NCI-H526 (cell line): ENCODE results near the gene MEFV.
"Not testable (repeated sequence)": the region's sequence is repeated elsewhere in the genome, so short reads cannot be mapped to it uniquely, and the experiment has no call there.

Experiments used
- DNase-seq, 2 experiments: peaks; one replicate each; lab custom pipeline; 2025; lab: John Stamatoyannopoulos, UW

The MEFV gene

DNA sequence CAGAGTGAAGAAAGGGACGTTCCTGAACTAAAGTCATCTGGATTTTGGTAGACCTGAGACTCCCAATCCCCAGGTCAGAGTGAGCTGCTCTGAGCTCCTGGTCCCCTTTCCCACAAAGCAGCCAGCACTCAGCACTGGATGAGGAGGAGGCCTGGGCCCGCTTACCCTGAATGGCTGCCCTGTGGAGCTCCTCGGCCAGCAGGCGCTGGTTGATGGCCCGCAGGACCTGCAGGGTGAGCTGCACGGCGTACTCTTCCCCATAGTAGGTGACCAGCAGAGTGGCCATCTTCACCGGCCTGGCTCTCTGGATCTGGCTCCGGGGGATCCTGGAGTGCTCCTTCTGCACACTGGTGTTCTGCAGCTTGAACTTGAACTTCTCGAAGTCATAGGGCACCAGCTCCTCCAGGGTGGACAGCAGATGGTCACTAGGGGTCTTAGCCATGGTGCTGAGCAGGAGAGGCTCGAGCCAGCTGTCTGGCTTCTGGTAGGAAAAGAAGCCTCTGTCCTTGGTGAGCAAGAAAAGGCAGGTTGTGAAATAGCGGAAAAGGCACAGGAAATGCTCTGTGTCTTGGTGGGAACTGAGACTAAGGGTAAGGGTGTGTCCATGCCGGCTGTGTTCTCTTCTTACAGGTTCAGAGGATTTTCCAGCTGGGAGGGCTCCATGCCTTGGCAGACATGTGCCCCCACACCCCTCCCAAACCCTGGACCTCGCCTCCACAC lies at the start of gene MEFV:
MEFV (minus strand) TSS at position 488 of the 720 bp plus-strand sequence; CDS start at position 442, 46 bp downstream.
- no peak for DNase-seq

DNA sequence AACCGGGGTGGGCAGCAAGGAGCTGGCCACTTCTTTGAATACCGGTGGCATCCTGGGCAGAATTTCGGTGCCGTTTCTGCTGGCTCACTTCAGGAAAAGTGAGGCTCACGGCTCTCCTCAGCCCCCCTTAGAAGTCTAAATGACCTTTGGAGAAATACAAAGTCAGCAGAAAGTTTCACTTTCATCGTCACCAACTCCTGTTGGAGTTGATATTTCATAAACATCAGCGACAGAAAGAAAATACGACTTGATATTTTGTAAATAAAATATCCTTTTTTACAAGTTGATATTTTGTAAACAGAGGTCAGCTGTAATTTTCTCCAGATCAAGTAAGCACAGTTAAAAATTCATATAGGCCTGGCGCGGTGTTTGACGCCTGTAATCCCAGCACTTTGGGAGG lies 49.6 kb upstream of the MEFV start:
- DNase-seq = no peak

- DNase-seq = peak; percentile 44 to 77
Measured at GRCh38 chr16:3305109-3306068, 49.0 kb upstream of the MEFV start, which contains the start of the genes TIGD7 and ZNF75A. Gene TIGD7, minus strand, starts transcription at chr16:3305430. Its CDS starts 4,816 bp downstream, at chr16:3300614. Gene ZNF75A, plus strand, starts transcription at chr16:3305497. Its CDS starts 2,932 bp downstream, at chr16:3308429.

DNA sequence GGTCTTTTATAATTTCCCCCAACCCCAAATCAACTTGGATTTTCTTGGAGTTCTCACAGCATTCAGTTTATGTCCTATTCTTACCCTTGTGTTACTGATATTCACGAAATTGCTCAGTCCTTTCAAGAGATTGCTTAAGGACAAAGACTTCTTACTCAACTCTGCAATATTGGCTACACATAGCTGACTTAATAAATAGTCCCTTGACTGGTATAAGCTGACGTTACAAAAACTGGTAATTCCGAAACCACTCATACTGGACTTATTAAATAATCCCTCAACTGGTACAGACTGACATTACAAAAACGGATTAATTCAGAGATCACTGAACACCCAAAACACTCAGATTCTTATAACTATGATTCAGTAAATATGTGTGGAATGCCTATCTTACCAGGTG lies 47.9 kb upstream of the MEFV start:
- DNase-seq = no peak

DNA sequence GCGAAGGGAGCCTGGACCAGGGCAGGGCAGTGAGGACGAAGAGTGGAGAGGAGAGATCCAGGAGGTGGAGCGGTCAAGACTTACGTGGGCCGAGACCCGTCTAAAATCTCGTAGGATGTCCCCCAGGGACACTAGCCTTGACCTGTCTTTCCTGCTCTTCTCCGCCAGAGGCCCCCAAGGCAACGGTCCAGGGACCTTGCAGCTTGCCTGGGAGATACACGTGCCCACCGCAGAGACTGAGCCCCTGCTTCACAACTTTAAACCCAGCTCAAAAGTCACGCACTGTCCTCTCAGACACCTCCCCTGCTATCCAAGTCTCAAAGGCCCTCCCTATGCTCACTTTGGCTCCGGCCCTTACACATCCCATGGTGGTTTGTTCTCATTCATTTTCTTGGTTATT lies 39.4 kb upstream of the MEFV start:
- no peak for DNase-seq

DNA sequence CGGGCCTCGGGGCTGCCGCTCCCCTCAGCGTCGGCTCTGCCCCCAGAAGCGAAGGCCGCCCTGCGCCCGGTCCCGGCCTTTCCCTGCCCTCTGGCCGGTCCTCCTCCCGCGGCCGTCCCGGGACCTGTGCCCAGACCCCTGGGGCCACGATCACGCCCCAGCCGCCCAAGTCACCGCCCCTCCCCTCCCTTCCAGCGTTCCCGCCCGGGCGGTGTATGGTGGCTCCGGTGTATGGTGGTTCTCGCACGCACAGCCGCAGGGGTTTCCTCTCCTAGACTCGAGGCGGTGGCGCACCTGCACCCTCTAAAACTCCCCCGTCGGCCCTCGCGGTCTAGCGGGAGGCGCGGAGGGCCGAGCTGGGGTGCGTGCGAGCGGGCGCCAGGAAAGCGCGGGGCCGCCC lies 38.8 kb upstream of the MEFV start:
- DNase-seq = no peak

DNA sequence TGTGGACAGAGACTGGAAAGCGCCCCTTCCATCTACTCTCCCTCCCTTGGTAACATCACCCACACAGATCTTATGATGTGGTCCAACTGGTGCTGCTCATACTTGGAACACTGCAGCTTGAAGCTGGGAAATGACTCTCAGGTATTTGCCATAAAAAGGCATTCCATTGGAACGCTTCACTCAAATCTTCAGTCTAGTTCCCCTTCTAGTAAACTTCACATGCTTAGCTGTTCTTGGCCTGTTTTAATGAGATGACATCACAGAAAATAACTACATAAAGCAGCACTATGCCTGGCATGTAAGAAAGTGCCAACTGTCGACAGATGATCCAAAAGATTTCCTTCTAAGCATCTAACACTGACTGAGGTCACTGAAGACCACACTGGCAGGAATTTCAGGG lies 36.2 kb upstream of the MEFV start:
- DNase-seq = no peak

DNA sequence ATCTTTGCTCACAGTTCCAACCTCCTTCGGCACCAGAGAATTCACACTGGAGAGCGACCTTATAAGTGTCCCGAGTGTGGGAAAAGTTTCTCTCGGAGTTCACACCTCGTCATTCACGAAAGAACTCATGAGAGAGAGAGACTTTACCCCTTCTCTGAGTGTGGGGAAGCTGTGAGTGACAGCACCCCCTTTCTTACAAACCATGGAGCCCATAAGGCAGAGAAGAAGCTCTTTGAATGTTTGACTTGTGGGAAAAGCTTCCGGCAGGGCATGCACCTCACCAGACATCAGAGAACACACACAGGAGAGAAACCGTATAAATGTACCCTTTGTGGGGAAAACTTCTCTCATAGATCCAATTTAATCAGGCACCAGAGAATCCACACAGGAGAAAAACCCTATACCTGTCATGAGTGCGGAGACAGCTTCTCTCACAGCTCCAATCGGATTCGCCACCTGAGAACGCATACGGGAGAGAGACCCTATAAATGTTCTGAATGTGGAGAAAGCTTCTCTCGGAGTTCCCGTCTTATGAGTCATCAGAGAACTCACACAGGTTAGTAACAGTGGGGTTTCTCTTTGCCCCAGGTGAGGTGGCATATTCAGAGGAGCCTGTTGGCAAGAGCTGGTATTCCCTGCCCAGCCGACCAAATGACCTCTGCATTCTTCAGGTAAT lies 33.7 kb upstream of the MEFV start:
- no peak for DNase-seq

DNA sequence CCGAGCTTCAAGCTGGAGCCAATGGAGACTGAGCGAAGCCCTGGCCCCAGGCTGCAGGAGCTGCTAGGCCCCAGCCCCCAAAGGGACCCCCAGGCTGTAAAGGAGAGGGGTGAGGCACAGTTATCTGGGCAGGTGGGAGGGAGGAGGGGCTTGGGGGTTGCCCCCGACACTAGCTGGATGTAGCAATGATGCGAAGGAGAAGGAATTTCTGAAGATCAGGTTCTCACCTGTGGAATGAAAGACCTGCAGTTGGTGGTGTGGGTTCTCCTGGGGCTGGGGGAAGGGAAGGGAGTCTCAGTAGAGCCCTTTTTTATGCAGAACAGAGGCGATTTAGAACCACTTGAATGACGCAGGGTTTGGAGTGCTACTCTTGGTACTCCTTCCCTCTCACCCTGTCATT lies 28.7 kb upstream of the MEFV start:
- no peak for DNase-seq

DNA sequence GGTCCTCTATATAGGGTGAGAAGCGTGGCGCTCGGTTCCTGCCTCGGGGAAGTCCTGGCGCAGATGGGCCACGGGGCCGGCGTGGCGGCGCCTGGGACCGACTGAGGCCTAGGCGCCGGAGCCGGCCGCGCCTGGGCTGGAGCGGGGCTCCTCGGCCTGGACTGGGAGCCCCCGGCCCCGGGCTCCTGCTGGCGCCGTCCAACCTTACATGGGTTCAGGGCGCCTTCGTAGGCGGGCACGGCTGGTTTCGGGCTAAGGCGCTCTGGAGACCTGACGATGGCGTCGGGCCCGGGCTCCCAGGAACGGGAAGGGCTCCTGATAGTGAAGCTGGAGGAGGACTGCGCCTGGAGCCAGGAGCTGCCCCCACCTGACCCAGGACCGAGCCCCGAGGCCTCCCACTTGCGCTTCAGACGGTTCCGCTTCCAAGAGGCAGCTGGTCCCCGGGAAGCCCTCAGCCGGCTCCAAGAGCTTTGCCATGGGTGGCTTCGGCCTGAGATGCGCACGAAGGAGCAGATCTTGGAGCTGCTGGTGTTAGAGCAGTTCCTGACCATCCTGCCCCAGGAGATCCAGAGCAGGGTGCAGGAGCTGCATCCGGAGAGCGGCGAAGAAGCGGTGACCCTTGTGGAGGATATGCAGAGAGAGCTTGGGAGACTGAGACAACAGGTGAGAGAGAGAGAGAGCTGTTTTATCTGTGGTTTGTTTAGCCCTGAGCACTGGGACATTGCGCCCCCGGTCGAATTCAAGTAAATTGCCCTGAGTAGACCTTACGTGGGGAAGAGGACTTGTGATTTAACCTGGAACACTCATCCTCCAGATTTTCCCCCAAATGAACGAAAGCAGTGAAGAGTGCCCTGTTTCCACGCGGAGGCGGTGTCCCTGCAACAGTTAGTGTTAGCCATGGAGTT lies 27.4 kb upstream of the MEFV start:
- DNase-seq = no peak

DNA sequence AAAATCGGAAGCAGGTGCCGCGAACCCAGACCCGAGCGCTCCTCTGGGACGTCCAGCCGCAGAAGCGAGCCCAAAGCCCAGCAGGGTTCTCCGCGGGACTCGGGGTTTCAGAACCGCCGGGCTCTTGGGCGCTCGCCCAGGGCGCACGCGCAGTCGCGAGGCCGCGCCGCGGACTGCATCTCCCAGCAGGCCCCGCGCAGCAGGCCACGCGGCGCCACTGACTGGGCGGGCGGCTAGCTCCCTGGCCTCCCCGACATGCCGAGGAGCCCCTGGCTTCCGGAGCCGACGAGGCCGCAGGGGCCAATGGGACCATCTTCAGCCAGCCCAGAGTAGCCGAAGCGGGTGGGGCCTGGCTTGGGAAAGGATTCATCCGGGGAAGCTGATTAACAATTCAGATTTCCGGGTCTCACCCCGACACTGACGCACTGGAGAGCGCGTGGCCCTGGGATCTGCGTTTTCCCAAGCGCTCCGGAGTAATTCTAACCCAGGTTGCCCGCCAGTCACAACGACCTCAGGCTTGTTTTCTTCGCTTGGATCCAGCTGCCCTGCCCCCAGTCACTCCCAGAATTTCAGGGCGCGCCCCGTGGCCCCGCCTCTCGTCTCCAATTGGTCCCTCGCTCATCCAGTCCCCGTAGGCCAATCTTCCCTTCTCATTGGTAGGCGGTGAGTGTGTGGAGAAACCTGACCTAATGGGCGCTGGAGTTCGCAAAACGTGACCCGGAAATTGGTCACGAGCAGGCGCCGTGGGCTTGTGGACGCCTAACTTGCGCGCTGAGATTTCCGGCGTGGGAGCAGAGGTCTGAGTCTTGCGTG lies 26.5 kb upstream of the MEFV start, which contains the start of gene ZNF263:
ZNF263 (plus strand) TSS at position 762 of the 813 bp plus-strand sequence. CDS start 328 bp downstream, outside the sequence.
- peak; percentile 91 to 95 for DNase-seq

DNA sequence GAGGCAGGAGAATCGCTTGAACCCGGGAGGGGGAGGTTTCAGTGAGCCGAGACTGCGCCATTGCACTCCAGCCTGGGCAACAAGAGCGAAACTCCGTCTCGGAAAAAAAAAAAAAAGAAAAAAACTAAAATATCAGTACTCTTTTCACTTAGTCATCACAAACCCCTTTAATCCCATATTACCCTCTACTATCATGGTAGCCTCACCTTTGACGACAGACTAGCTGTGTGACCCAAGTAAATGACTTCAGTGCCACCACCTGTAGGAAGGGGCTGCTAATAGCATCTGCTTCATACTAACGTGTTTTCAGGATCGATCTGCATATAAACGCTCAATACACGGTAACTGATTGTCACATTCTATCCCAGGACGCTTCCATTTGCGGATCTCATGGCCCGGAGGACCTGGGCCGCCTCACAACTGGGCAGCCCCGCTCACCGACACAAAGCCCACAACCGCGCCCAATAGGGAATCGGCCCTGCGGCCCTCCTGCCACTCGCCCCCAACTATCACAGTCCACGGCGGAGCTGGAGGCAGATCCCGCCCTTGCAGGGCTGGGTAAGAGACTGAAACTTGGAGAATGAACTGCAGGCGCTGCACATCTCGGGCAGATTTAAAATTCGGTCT lies 25.8 kb upstream of the MEFV start:
- DNase-seq = peak; percentile 68 to 84

- DNase-seq = no peak
Measured at GRCh38 chr16:3281222-3281820, 24.9 kb upstream of the MEFV start.

GRCh38 chr16:3276679-3277078 lies 20.2 kb upstream of the MEFV start:
- no peak for DNase-seq

- DNase-seq = no peak
Measured at GRCh38 chr16:3274947-3275346, 18.5 kb upstream of the MEFV start.

- no peak for DNase-seq
Measured at GRCh38 chr16:3274490-3274889, 18.1 kb upstream of the MEFV start.

DNA sequence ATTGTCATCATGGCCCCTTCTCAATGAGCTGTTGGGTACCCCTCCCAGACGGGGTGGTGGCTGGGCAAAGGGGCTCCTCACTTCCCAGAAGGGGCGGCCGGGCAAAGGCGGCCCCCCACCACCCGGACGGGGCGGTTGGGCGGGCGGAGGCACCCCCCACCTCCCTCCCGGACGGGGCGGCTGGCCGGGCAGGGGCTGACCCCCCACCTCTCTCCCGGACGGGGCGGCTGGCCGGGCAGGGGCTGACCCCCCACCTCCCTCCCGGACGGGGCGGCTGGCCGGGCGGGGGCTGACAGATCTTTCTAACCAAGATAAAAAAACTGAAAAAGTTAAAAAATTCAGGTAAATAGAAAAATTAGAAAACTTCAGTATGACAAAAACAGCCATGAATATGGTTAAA lies 14.8 kb upstream of the MEFV start:
- not testable (repeated sequence) for DNase-seq

DNA sequence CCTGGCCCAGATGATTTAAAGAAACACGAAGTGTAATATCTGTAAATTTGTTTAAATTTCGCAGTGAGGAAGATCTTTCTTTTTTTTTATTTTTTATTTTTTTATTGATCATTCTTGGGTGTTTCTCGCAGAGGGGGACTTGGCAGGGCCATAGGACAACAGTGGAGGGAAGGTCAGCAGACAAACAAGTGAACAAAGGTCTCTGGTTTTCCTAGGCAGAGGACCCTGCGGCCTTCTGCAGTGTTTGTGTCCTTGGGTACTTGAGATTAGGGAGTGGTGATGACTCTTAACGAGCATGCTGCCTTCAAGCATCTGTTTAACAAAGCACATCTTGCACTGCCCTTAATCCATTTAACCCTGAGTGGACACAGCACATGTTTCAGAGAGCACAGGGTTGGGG lies 14.3 kb upstream of the MEFV start:
- DNase-seq = not testable (repeated sequence)

- no peak for DNase-seq
Measured at GRCh38 chr16:3268294-3268693, 11.9 kb upstream of the MEFV start.
